HG03565 (cell line): ENCODE data around the gene CNOT3.
"Not testable (repeated sequence)": the region's sequence is repeated elsewhere in the genome, so short reads cannot be mapped to it uniquely, and the experiment has no call there.

ENCODE experiments used
- ATAC-seq: cut with Tn5 transposase; IDR thresholded peaks from one replicate; pipeline ENCODE4 v1.9.1; 2021; ENCODE audit warnings: mild to moderate bottlenecking, moderate library complexity; ENCODE audit not compliant: unreplicated experiment

The CNOT3 gene

DNA sequence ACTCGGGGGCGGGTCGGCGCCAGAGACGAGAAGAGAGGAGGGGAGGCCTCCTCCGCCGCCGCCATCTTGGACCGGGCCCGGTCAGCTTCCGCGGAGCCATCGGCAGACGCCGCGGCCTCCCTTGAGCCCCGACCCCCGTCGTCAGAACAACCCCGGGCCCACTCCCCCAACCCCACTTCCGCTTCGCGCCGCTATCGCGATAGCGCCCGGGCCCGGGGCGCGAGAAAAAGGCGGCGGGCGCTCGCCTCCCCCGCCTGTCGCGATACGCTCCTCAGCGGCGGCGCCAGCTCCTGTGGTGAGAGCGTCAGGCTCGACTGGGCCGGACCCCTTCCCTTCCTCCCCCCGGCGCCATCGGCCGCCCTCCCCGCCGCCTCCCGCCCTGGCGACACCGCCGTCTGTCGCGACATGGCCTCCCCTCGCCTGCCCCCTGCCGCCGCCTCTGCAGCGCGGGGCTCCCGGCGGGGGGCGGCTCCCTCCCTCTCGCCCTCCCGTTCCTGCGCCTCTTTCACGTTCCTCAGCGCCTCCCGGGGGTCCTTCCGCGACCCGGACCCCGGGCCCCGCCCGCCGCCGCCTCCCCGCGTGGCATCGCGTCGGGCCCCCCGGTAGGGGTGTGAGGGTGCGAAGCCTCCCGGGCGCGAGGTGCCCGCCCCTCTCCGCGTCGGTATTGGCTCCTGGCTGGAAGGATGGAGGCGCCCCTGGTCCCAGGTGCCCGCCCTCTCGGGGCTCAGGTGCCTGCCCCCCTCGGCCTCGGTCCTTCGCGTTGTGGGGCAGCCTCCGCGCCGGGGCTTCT is at the start of gene CNOT3:
CNOT3 (plus strand) TSS at position 64 of the 790 bp plus-strand sequence. CDS start 5,217 bp downstream, outside the sequence.
- no peak for ATAC-seq

DNA sequence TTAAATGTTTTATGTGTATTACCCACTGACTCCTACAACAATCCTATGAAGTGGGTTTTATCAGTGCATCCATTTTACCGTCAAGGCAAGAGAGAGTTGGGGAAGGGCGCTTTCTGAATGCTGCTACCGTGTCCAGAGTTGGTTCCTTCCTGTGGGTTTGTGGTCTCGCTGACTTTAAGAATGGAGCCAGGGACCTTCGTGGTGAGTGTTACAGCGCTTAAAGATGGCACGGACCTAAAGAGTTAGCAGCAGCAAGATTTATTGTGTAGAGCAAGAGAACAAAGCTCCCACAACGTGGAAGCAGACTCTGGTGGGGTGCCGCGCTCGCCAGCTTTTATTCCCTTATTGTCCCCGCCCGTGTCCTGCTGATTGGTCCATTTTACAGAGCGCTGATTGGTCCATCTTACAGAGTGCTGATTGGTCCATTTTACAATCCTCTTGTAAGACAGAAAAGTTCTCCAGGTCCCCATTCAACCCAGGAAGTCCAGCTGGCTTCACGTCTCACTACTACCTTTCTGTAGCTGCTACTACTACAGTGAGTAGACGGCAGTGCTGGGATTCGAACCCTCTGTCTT is 43.0 kb upstream of the CNOT3 start:
- no peak for ATAC-seq

DNA sequence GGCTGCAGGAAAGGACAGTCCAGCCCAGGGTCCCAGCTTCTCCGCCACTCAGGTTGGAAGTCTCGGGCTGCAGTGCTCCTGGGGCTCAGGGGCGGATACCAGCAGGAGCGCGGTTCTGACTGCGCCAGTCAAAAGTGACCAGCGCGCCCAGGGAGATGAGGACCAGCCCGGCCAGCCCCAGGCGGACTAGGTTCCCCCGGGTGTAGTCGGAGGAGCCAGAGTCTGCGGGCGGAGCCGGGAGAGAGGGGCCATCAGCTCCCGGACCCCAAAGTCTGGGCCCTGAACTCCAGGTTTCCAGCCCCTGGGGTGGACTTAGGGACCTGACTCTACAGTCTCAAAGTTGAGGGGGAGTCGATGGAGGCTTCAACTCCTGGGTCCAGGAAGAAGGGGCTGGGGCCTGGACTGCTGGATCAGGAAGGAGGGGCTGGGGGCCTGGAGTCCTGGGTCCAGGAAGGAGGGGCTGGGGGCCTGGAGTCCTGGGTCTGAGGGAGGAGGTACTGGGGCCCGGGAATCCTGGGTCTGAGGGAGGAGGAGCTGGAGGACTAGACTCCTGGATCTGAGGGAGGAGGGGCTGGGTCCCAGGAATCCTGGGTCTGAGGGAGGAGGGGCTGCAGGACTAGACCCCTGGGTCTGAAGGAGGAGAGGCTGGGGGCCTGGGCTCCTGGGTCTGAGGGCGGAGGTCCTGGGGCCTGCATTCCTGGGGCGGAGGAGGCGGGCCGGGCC is 42.3 kb upstream of the CNOT3 start:
- no peak for ATAC-seq

DNA sequence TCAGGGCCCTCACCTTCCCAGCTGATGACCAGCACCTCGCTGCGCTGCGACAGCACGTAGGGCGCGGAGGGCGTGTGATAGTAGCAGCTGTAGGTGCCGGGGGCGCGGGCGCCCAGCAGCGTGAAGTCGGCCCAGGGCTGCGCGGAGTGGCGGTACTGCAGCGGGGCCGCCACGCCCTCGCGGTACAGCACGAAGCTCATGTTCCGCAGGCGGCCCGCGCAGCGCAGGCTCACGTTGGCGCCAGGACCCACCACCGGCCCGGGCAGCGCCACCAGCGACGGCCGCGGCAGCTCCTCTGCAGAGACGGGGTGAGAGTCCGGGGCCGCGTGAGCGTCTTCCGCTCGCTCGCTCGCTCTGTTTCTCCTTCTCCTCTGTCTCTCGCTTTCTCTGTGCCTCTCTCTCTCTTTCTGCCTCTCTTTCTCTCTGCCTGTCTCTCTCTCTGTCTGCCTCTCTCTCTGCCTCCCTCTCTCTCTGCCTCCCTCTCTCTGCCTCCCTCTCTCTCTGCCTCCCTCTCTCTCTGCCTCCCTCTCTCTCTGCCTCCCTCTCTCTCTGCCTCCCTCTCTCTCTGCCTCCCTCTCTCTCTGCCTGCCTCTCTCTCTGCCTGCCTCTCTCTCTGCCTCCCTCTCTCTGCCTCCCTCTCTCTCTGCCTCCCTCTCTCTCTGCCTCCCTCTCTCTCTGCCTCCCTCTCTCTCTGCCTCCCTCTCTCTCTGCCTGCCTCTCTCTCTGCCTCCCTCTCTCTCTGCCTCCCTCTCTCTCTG is 41.5 kb upstream of the CNOT3 start:
- ATAC-seq, result not testable (repeated sequence)

GRCh38 chr19:54096617-54097106 is 40.9 kb upstream of the CNOT3 start:
- ATAC-seq, result no peak

DNA sequence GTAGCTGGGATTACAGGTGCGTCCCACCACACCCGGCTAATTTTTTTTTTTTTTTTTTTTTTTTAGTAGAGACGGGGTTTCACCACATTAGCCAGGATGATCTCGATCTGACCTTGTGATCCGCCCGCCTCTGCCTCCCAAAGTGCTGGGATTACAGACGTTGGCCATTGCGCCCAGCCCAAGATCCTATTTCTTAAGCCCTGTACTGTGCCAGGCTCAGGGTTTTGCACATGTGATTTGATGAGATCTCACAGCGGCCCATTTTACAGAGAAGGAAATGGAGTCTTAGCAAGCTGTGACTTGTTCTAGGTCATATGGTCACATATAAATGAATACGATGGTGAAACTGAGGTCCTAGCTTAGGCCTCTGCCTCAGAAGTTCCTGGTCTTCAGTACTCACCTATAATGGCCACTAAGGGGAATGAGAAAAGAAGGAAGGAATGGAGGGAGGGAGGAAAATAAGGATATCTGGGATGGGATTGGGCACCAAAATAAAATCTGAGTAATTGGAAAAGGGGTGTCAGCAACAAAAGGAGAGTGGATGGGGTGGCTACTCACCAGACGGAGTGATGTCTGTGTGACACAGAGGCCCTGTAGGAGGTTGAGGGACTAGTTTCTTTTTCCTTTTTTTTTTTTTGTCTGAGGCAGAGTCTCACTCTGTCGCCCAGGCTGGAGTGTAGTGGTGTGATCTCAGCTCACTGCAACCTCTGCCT is 38.2 kb upstream of the CNOT3 start:
- no peak for ATAC-seq

DNA sequence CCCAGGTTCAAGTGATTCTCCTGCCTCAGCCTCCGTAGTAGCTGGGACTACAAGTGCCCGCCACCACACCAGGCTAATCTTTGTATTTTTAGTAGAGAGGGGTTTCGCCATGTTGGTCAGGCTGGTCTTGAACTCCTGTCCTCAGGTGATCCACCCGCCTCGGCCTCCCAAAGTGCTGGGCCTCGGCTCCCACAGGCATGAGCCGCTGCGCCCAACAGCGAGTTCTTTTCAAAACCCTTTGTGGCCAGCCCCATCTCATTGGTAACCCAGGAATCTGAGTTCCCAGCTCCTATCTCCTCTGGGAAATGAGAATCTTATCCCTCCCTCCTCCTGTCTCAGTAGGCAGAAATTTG is 37.7 kb upstream of the CNOT3 start:
- ATAC-seq, result not testable (repeated sequence)

- ATAC-seq, result no peak
Measured at GRCh38 chr19:54100561-54100960, 37.0 kb upstream of the CNOT3 start, which contains the start of gene OSCAR. TSS of gene OSCAR (minus strand) at chr19:54100803. CDS start at chr19:54100792, 11 bp downstream.

- ATAC-seq, result peak; percentile 98
Measured at GRCh38 chr19:54102421-54103169, 35.0 kb upstream of the CNOT3 start, which contains the start of gene NDUFA3. TSS of gene NDUFA3 (plus strand) at chr19:54102855. CDS start at chr19:54102879, 24 bp downstream.

- no peak for ATAC-seq
Measured at GRCh38 chr19:54104998-54105715, 32.4 kb upstream of the CNOT3 start.

GRCh38 chr19:54105796-54106195 is 31.8 kb upstream of the CNOT3 start:
- ATAC-seq, result no peak

- ATAC-seq, result no peak
Measured at GRCh38 chr19:54106716-54107115, 30.8 kb upstream of the CNOT3 start.

GRCh38 chr19:54107876-54108490 is 29.6 kb upstream of the CNOT3 start:
- no peak for ATAC-seq

GRCh38 chr19:54108496-54108895 is 29.1 kb upstream of the CNOT3 start:
- no peak for ATAC-seq

GRCh38 chr19:54109651-54110050 is 27.9 kb upstream of the CNOT3 start:
- ATAC-seq, result no peak

DNA sequence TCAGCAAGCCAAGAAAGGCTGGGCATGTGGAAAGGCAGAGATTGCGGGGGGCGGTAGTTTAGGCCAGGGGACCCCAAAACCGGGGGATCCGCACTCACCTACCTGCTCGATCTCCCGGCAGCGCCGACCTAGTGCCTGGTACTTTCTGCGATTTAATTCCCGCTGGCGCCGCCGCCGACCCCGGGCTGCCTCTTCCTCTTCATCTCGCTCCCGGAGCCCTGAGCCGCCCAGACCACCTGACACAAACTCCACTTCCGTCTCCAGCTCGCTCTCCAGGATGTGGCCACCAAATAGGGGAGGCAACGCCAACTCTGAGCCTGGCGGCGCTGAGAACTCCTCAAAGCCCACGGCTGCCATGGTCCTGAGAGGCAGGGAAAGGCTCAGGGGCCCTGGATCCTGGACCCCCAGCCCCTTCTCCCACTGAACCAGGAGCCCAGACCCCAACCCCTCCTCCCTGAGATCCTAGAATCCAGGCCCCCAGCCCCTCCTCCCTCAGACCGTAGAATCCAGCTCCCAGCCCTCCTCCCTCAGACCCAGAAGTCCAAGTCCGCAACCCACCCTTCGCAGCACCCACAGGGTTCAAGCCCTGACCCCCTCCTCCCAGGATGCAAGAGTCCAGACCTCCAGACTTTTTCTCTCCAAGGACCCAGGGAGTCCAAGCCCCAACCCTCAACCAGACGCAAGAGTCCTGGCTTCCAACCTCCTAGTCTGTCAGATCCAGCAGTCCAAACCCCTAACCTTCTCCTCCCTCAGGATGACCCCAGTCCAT is 23.0 kb upstream of the CNOT3 start:
- no peak for ATAC-seq
